Heart right ventricle (tissue), 16 donors: ENCODE measurements around the gene KCTD11. TPM values are rescaled to one million over a fixed set of nuclear protein-coding genes. Genes with fewer than 3 reads are reported as not detected.
A peak's percentile ranks its signal among the peaks of the same experiment; 100 is the strongest.

Experiments used
- ATAC-seq, 8 donors: fragments of 200-7000 bp; cut with Tn5 transposase; one replicate each; pipeline ENCODE4 v1.9.1; 2020; ENCODE audit warnings: mild to moderate bottlenecking in 8 of 8, moderate library complexity in 8 of 8, moderate number of reproducible peaks in 1 of 8
- DNase-seq, 2 donors: peaks; one replicate each; pipeline ENCODE4 v3.0.0-alpha.2; 2020
- H3K27ac ChIP-seq, 10 donors: fragments of 200-600 bp; sonication (generic) in 2 of 10; one replicate each; pipeline versions ENCODE4 v1.5.0 to v1.8.0; 2020 to 2022; ENCODE audit warnings: mild to moderate bottlenecking in 3 of 10
- H3K27me3 ChIP-seq, 7 donors: fragments of 200-600 bp; one replicate each; pipeline ENCODE4 v1.8.0; 2021 to 2022; ENCODE audit warnings: mild to moderate bottlenecking in 2 of 7
- H3K36me3 ChIP-seq, 9 donors: fragments of 200-600 bp; sonication (generic) in 1 of 9; one replicate each; pipeline versions ENCODE4 v1.5.0 to v1.8.0; 2020 to 2022; ENCODE audit warnings: mild to moderate bottlenecking in 2 of 9
- H3K4me1 ChIP-seq, 9 donors: fragments of 200-600 bp; sonication (generic) in 1 of 9; one replicate each; pipeline versions ENCODE4 v1.5.0 to v1.8.0; 2020 to 2022; ENCODE audit warnings: mild to moderate bottlenecking in 4 of 9
- H3K4me3 ChIP-seq, 10 donors: fragments of 200-600 bp; sonication (generic) in 2 of 10; one replicate each; pipeline versions ENCODE4 v1.5.0 to v1.8.0; 2020 to 2022; ENCODE audit warnings: mild to moderate bottlenecking in 7 of 10, moderate library complexity in 2 of 10
- H3K9me3 ChIP-seq, 11 donors: fragments of 200-600 bp in 10 of 11; sonication (generic) in 2 of 11; one replicate each; pipeline versions ENCODE4 v1.5.0 to v1.8.0; 2013 to 2022; ENCODE audit warnings: mild to moderate bottlenecking in 2 of 11, control low read depth in 1 of 11, moderate library complexity in 1 of 11
- CTCF ChIP-seq, 9 donors: fragments of 200-600 bp; sonication (generic) in 2 of 9; IDR thresholded peaks; one replicate each; pipeline versions ENCODE4 v1.5.0 to v1.8.0; 2021 to 2022; ENCODE audit warnings: antibody characterized with exemption in 9 of 9, mild to moderate bottlenecking in 5 of 9, moderate library complexity in 1 of 9
- WGBS, 2 donors: extraction: QIAGEN DNeasy Blood & Tissue Kit; methylation state at CpG; one replicate each; pipeline ENCODE4 v1.1.7; 2013; ENCODE audit warnings: inconsistent platforms in 1 of 2; 5-methylcytosine and 5-hydroxymethylcytosine counted together
- intact Hi-C, 10 donors: fragments of 100-400 bp; cut with DNase I; formaldehyde crosslinking; loops; one replicate each; pipeline versions ENCODE4 v1.11.1 to v1.14.2; 2022
- polyA plus RNA-seq, 2 donors: library from polyadenylated mRNA; stranded (reverse); fragments of 200-250 nt; gene quantifications; one replicate each; pipeline ENCODE4 v1.2.3, GENCODE V29; 2013
- total RNA-seq, 10 donors: library from RNA; stranded (reverse); fragmentation: NEBNext Ultra II Directional in 3 of 10; extraction: Animal tissue kit (Norgen Biotek cat#: 25700) in 3 of 10; gene quantifications; one replicate each; pipeline versions ENCODE4 v1.2.1 to v1.2.4, GENCODE V29; 2021 to 2023
- donor health status: Arrhythmogenic right ventricular cardiomyopathy.
- donor health status: ischemic (EF 13 %, LVEDD 7.1; RV severe dilation, severe dysfunction).
- donor health status: healthy with polysubstance abuse.
- donor health status: DM: no; HTN: yes; CAD: no.
- donor health status: DM: no; HTN: no; CAD: no.
- donor health status: ischemic (EF 25% LVEDD 6.9; RV normal size, moderate dysfunction).
- donor health status: ischemic (EF 25% LVEDD 5.7; RV mildly dilated, moderate dysfunction).
- donor health status: healthy.
- donor health status: DM: yes; HTN: yes; CAD: no.
- donor health status: Ischemic cardiomyopathy.
- donor health status: ischemic (EF 35%, LVEDD 5.7; RV mildly dilated, moderate dysfunction).
- donor health status: nonischemic (EF 11% LVEDD 7.7; RV severe dilation, severe dysfunction).
- donor health status: DM: yes; HTN: yes; CAD: no.
- donor health status: PGD.
- donor health status: ischemic (EF 29% LVEDD 5.4; RV normal size, mild dysfunction).
- donor health status: nonischemic (EF 23%, LVEDD 6.1; RV moderate dilation, normal function).

KCTD11 gene
- total and polyA plus RNA-seq, 12 donors = 4.3 to 8.5 (median 5.3) TPM

GRCh38 chr17:7354262-7354843 lies 2.4 kb downstream of the KCTD11 start:
- Histone ChIP-seq H3K36me3 (no peaks in the 10 kb centered on the region), H3K9me3 (no peaks in the 10 kb centered on the region), H3K4me1 (peaks cover 8 to 60% (median 46%) of the 10 kb centered on the region in 9 donors), H3K27me3 (no peaks in the 10 kb centered on the region), H3K27ac (peak overlapping the region in 3 of 10 donors; percentile 7 to 36 (median 19)), H3K4me3 (no peak overlapping the region)
- intact Hi-C loops = loop anchor here (2.0 to 10.0 kb wide), 11 partner anchors 38 to 330 kb away; partner anchors contain the start of genes FGF11 (in 5 of the 10), TMEM102 (in 5 of the 10), SENP3 (in 4 of the 10) and PLSCR3 (in 2 of the 10)
- no peak for TF ChIP-seq CTCF (IDR thresholded peaks at IDR 0.05)
- WGBS, 2 donors = 80 to 88% methylated on average over 9 of the region's 9 CpGs
- ATAC-seq (no peak), DNase-seq (no peak)

GRCh38 chr17:7355053-7355452 lies 3.1 kb downstream of the KCTD11 start, which contains the start of gene TMEM95:
TMEM95 (plus strand) TSS chr17:7355156; CDS start chr17:7355205, 49 bp downstream.
- 41 to 46% methylated on average over 10 of the region's 10 CpGs for WGBS, 2 donors
- no peaks in the 10 kb centered on the region for H3K9me3 ChIP-seq

GRCh38 chr17:7355573-7355972 lies 3.6 kb downstream of the KCTD11 start:
- intact Hi-C loops = loop anchor here in 7 of 10 donors (2.0 to 10.0 kb wide), 8 partner anchors 37 to 329 kb away; partner anchors contain the start of genes FGF11 (in 4 of the 7), TMEM102 (in 4 of the 7), SENP3 (in 3 of the 7) and PLSCR3 (in 2 of the 7)
- DNase-seq = no peak
- TF ChIP-seq CTCF (IDR thresholded peaks at IDR 0.05) = no peak
- H3K36me3 ChIP-seq = no peaks in the 10 kb centered on the region
- H3K27me3 ChIP-seq = no peaks in the 10 kb centered on the region
- peaks cover 6 to 47% (median 33%) of the 10 kb centered on the region in 9 donors for H3K4me1 ChIP-seq
- peak overlapping the region in 4 of 10 donors; percentile 16 to 36 (median 22) for H3K27ac ChIP-seq
- ATAC-seq = no peak
- no peak overlapping the region for H3K4me3 ChIP-seq
- WGBS, 2 donors = 78 to 81% methylated on average over 8 of the region's 8 CpGs
- no peaks in the 10 kb centered on the region for H3K9me3 ChIP-seq

More at GRCh38 chr17:7355053-7355452, 3.1 kb downstream of the KCTD11 start, which contains the start of gene TMEM95:
- peak; percentile 65 to 66 for DNase-seq
- Histone ChIP-seq H3K36me3 (no peaks in the 10 kb centered on the region), H3K27me3 (no peaks in the 10 kb centered on the region), H3K4me1 (peaks cover 6 to 53% (median 38%) of the 10 kb centered on the region in 9 donors), H3K27ac (peak within 1 kb of the TSS in 5 of 10 donors; percentile 7 to 36 (median 19)), H3K4me3 (peak within 1 kb of the TSS in 1 of 10 donors; percentile 12)
- peak in 1 of 8 donors; percentile 34 for ATAC-seq
- intact Hi-C loops = loop anchor here in 7 of 10 donors (2.0 to 10.0 kb wide), 8 partner anchors 37 to 330 kb away; partner anchors contain the start of genes FGF11 (in 4 of the 7), TMEM102 (in 4 of the 7), SENP3 (in 3 of the 7) and PLSCR3 (in 2 of the 7)
- TF ChIP-seq CTCF (IDR thresholded peaks at IDR 0.05) = no peak

GRCh38 chr17:7356072-7356549 lies 4.1 kb downstream of the KCTD11 start:
- peak; percentile 64 to 92 (median 85) for TF ChIP-seq CTCF (IDR thresholded peaks at IDR 0.05)
- no peaks in the 10 kb centered on the region for H3K36me3 ChIP-seq
- H3K27ac ChIP-seq = peak overlapping the region in 5 of 10 donors; percentile 4 to 34 (median 16)
- intact Hi-C loops = loop anchor here in 9 of 10 donors (1.0 to 10.0 kb wide), 11 partner anchors 36 to 329 kb away; partner anchors contain the start of genes FGF11 (in 5 of the 9), TMEM102 (in 5 of the 9), SENP3 (in 4 of the 9) and PLSCR3 (in 2 of the 9)
- DNase-seq (peak; percentile 77 to 84), ATAC-seq (peak in 4 of 8 donors; percentile 22 to 39 (median 36))
- H3K4me3 ChIP-seq = peak overlapping the region in 1 of 10 donors; percentile 12
- 13 to 14% methylated on average over 11 to 12 of the region's 12 CpGs for WGBS, 2 donors
- H3K4me1 ChIP-seq = peaks cover 6 to 42% (median 31%) of the 10 kb centered on the region in 9 donors
- no peaks in the 10 kb centered on the region for H3K27me3 ChIP-seq
- no peaks in the 10 kb centered on the region for H3K9me3 ChIP-seq
